Fibroblast of the aortic adventitia (primary cell): ENCODE results near the gene THRB. TPM values are rescaled to one million over a fixed set of nuclear protein-coding genes. Genes with fewer than 3 reads are reported as not detected.

Experiments
- DNase-seq: peaks from one replicate; pipeline ENCODE4 v3.0.0-alpha.2; 2010; ENCODE audit warnings: low read depth
- H3K4me3 ChIP-seq: 2 replicates; pipeline ENCODE4 v1.5.1; 2011; ENCODE audit warnings: low read depth, mild to moderate bottlenecking, control low read depth, low read length, moderate library complexity
- total RNA-seq: library from RNA; depleted of rRNA; stranded (reverse); fragments of >200 nt; gene quantifications from 2 replicates; pipeline ENCODE4 v1.2.3, GENCODE V29; 2012; ENCODE audit warnings: low replicate concordance
- TF ChIP-seq, protein P1 (sequence below): IDR thresholded peaks from 2 replicates; pipeline ENCODE4 v1.5.1; 2011; ENCODE audit warnings: mild to moderate bottlenecking, low read length, control low read depth, inconsistent platforms; ENCODE audit not compliant: insufficient read depth

The THRB gene
- total RNA-seq, 1 donor, result 4.7 TPM

DNA sequence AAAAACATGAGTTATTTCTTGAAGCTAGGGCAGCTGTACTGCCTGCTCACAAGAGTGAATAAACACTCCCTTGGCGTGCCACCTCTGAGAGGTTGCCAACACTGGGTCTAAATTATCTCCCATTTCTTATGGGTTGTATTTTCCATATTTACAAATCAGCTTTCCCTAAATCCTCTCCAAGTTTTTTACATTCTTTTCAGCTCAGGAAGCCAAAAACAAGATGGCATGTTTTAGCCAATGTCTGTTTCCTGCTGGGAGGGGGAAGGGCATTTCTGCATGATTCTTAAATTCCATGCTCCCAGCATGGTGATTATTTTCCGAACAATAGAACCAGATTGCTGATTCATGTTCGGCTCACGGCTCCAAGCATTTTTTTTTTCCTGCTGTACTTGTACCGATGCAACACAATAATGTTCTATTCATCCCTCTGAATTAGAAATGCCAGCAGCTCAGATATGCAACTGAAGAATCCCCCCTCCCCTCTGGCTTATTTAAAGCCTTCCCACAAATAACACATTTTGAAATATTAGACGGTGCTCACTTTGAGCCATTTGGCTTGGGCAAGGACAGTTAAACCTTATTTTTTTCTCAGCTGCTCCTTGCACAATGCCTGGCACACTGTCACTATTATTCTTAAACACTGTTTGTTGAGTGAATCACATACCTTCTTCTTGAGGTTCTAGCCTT lies 252.5 kb downstream of the THRB start:
- DNase-seq, result peak; percentile 98
- TF ChIP-seq, protein P1, sequence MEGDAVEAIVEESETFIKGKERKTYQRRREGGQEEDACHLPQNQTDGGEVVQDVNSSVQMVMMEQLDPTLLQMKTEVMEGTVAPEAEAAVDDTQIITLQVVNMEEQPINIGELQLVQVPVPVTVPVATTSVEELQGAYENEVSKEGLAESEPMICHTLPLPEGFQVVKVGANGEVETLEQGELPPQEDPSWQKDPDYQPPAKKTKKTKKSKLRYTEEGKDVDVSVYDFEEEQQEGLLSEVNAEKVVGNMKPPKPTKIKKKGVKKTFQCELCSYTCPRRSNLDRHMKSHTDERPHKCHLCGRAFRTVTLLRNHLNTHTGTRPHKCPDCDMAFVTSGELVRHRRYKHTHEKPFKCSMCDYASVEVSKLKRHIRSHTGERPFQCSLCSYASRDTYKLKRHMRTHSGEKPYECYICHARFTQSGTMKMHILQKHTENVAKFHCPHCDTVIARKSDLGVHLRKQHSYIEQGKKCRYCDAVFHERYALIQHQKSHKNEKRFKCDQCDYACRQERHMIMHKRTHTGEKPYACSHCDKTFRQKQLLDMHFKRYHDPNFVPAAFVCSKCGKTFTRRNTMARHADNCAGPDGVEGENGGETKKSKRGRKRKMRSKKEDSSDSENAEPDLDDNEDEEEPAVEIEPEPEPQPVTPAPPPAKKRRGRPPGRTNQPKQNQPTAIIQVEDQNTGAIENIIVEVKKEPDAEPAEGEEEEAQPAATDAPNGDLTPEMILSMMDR, result no peak
- H3K4me3 ChIP-seq, result no peak overlapping the region

DNA sequence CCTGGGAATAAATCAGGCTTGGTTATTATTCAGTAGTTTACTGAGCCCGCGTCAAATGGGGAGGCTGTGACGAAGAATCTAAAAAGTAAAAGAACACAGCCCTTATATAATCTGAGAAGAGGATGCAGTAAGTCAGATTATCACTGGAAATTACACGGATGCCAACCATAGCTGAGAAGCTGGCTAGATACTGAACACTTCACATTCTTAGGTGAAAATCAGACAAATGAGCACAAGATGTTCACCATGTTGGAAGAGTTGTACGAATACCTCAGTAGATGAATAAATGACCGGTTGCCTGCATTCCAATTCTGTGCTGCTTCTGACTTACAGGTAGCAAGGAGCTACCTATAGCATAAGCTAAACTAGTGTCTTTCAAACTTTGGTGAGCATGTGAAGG lies 254.3 kb downstream of the THRB start:
- TF ChIP-seq, protein P1, result no peak
- no peak for DNase-seq
- H3K4me3 ChIP-seq, result no peak overlapping the region

DNA sequence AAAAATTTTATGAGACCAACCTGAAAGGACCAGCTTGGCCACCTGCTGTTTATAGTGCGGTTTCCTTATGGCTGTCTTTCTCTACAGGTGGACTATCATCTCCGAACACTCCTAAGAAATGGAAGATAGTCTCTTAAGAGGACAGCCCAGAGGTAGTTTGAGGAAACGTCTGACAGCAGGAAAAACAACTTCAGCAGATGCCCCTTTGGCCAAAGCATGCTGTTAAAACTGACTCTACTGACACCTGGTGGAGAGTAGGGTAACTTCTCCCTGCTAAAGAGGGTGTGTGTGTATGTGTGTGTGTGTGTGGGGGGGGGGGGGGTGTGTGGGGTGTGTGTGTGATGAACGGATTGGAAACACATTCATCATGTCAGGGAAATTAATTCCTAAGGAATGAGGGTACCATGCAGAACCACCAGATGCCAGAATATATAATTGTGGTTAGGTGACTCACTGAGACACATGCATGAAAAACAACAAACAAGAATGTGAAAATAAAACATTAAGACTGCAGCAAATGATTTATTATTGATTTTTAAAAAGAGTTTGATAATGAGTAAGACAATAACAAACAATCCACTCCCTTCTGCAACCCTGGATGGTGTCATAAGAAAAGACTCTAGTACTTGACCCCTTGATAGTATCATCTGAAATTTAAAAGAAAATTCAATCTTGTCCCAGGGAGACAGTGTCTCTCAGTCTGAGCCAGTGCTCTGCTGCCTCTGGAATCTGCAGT lies 256.5 kb downstream of the THRB start:
- TF ChIP-seq, protein P1, result peak; percentile 80
- no peak overlapping the region for H3K4me3 ChIP-seq
- peak; percentile 92 for DNase-seq

DNA sequence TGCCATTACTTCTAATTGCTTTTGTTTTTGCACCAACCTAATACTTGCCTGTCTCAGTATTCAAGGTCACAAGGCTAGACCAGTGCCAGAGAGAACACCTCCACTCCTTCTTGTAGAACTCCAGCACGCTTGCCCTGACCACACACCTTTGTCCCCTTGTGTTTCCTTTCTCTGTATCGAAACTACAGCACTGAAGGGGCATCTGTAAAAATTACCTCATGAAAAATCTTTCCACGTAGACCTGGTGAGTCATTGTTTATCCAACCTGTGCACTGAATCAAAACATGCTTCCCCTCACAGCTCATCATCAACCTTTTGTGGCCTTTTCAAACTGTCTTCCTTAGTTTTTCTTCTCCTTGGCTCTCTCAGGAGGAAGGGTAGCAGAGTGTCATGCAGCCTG lies 259.5 kb downstream of the THRB start:
- DNase-seq, result no peak
- TF ChIP-seq, protein P1, result no peak
- H3K4me3 ChIP-seq, result no peak overlapping the region

DNA sequence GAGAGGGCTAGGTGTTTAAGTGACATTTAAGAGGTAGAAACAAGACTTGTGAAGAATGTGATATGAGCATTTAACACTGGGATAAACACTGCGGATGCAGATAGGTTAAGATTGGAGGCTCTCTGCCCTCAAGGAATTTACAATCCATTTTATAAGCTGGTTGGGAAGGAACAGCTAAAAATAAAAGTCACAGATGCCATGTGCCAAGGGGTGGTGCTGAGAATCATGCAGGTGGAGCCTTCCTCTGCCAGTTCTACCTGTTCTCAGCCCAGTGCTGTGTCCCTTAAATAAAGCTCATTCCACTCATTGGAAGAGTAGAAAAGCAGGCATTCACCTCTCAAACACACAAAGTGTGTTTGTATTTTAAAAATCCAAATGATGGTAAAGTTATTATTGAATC lies 261.9 kb downstream of the THRB start:
- H3K4me3 ChIP-seq, result no peak overlapping the region
- DNase-seq, result no peak
- TF ChIP-seq, protein P1, result no peak

DNA sequence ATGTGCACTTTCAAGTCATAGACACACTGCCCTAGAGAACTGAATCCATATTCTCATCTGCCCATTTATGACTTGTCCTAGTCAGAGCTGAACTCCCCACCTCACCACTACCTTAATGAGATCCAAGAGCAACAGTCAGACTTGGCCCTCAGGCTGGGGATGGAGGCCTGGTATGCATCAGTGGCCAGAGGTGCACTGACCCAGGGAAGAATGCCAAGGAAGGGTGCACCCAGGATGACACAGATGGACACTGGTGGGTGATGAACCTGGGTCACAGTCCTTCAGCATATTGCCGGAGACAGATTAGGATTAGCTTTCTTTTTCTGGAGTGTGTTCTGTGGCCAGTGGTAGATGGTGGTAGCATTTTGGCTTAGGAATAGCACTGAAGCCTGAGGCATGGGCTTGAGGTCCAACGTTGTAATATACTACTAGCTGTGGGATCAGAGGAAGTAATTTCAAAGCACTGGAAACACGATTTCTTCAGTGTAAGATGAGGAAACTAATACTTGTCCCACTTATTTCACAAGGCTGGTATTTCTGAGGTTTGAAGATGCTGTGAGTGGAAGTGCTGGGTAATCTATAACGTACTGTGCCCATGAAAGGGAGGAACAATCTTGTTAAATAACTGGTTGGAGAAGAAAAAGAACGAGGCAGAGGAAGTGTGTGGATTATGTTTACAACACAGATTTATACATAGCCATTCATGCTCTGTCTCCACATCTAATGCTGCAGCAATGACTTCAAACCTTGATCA lies 265.0 kb downstream of the THRB start:
- no peak overlapping the region for H3K4me3 ChIP-seq
- no peak for DNase-seq
- TF ChIP-seq, protein P1, result no peak
